ENCODE results near the gene MARCHF5.

Gene MARCHF5

GRCh38 chr10:92284112-92284704 is 6.8 kb upstream of the MARCHF5 start:
- H2AFZ ChIP-seq (ENCODE audit: low read depth, low read length, severe bottlenecking), result no peak overlapping the region
- no peaks in the 10 kb centered on the region for H3K79me2 ChIP-seq (ENCODE audit: insufficient read depth, low read length)
- H3K27me3 ChIP-seq (ENCODE audit: low read length), result no peaks in the 10 kb centered on the region
- no peaks in the 10 kb centered on the region for H3K36me3 ChIP-seq (ENCODE audit: low read length)
- no peak overlapping the region for H3K27ac ChIP-seq (ENCODE audit: low read depth, low read length)
- no peak overlapping the region for H3K4me3 ChIP-seq (ENCODE audit: insufficient read depth, low read length, poor library complexity, severe bottlenecking)
- H3F3A ChIP-seq (ENCODE audit: insufficient read depth), result no peaks in the 10 kb centered on the region
- no peaks in the 10 kb centered on the region; the same call in 1 of the 2 replicates for H4K20me1 ChIP-seq (ENCODE audit: low read depth, low read length)
- H3K9ac ChIP-seq (ENCODE audit: low read length), result no peak overlapping the region
- H3K9me2 ChIP-seq (replicated peaks; ENCODE audit: insufficient read depth, low read length), result no peaks in the 10 kb centered on the region
- no peak for TF ChIP-seq CTCF (IDR thresholded peaks at IDR 0.05; ENCODE audit: insufficient read depth, low read length, poor library complexity, severe bottlenecking)
- TF ChIP-seq EZH2phosphoT487 (conservative IDR thresholded peaks at IDR 0.05; ENCODE audit: low read length), result no peak
- no peak overlapping the region for H3K4me2 ChIP-seq (ENCODE audit: low read depth, low read length, poor library complexity, severe bottlenecking)
- no peaks in the 10 kb centered on the region for H3K9me3 ChIP-seq (ENCODE audit: insufficient read depth, low read length)

- no peaks in the 10 kb centered on the region for H3F3A ChIP-seq (ENCODE audit: insufficient read depth)
- H3K9me3 ChIP-seq (ENCODE audit: insufficient read depth, low read length), result no peaks in the 10 kb centered on the region
- no peaks in the 10 kb centered on the region; the same call in 1 of the 2 replicates for H4K20me1 ChIP-seq (ENCODE audit: low read depth, low read length)
- no peak for TF ChIP-seq EZH2phosphoT487 (conservative IDR thresholded peaks at IDR 0.05; ENCODE audit: low read length)
- TF ChIP-seq CTCF (IDR thresholded peaks at IDR 0.05; ENCODE audit: insufficient read depth, low read length, poor library complexity, severe bottlenecking), result no peak
- peak overlapping the region; percentile 95 for H3K4me3 ChIP-seq (ENCODE audit: insufficient read depth, low read length, poor library complexity, severe bottlenecking)
- no peak overlapping the region for H3K27ac ChIP-seq (ENCODE audit: low read depth, low read length)
- H3K9me2 ChIP-seq (replicated peaks; ENCODE audit: insufficient read depth, low read length), result no peaks in the 10 kb centered on the region
- H2AFZ ChIP-seq (ENCODE audit: low read depth, low read length, severe bottlenecking), result peak overlapping the region; percentile 99
- no peaks in the 10 kb centered on the region for H3K36me3 ChIP-seq (ENCODE audit: low read length)
- H3K4me2 ChIP-seq (ENCODE audit: low read depth, low read length, poor library complexity, severe bottlenecking), result peak overlapping the region; percentile 85
- H3K9ac ChIP-seq (ENCODE audit: low read length), result peak overlapping the region; percentile 94
- peaks cover 33% of the 10 kb centered on the region for H3K79me2 ChIP-seq (ENCODE audit: insufficient read depth, low read length)
- no peaks in the 10 kb centered on the region for H3K27me3 ChIP-seq (ENCODE audit: low read length)
Measured at GRCh38 chr10:92290076-92290836, 711 bp upstream of the MARCHF5 start.

DNA sequence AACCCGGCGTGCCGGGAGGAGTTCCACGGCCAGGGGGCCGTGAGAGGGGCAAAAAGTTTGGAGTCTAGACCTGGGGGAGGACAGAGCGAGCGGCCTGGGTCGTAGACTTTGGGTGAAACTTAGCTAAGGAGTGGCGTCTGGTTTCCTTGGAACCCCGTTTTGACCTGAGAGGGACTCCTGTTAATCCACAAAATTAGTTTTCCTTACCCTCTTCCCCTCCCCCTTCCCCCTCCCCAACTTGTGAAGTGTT is 574 bp downstream of the MARCHF5 start:
- H3K36me3 ChIP-seq (ENCODE audit: low read length), result no peaks in the 10 kb centered on the region
- H4K20me1 ChIP-seq (ENCODE audit: low read depth, low read length), result no peaks in the 10 kb centered on the region; the same call in 1 of the 2 replicates
- peak overlapping the region; percentile 71 for H3K4me2 ChIP-seq (ENCODE audit: low read depth, low read length, poor library complexity, severe bottlenecking)
- peak overlapping the region; percentile 41 for H3K27ac ChIP-seq (ENCODE audit: low read depth, low read length)
- peak overlapping the region; percentile 94 for H3K9ac ChIP-seq (ENCODE audit: low read length)
- H3K79me2 ChIP-seq (ENCODE audit: insufficient read depth, low read length), result peaks cover 45% of the 10 kb centered on the region
- H3K27me3 ChIP-seq (ENCODE audit: low read length), result no peaks in the 10 kb centered on the region
- no peaks in the 10 kb centered on the region for H3K9me2 ChIP-seq (replicated peaks; ENCODE audit: insufficient read depth, low read length)
- H2AFZ ChIP-seq (ENCODE audit: low read depth, low read length, severe bottlenecking), result peak overlapping the region; percentile 75
- no peaks in the 10 kb centered on the region for H3F3A ChIP-seq (ENCODE audit: insufficient read depth)
- no peaks in the 10 kb centered on the region for H3K9me3 ChIP-seq (ENCODE audit: insufficient read depth, low read length)
- no peak for TF ChIP-seq CTCF (IDR thresholded peaks at IDR 0.05; ENCODE audit: insufficient read depth, low read length, poor library complexity, severe bottlenecking)
- peak overlapping the region; percentile 95 for H3K4me3 ChIP-seq (ENCODE audit: insufficient read depth, low read length, poor library complexity, severe bottlenecking)

Data from SU-DHL-6 (cell line).